GM21723 (cell line): ENCODE data around the gene CEACAM8.
"Not testable (repeated sequence)": the region's sequence is repeated elsewhere in the genome, so short reads cannot be mapped to it uniquely, and the experiment has no call there.

Source experiments
- ATAC-seq: cut with Tn5 transposase; IDR thresholded peaks from one replicate; pipeline ENCODE4 v1.9.1; 2021; ENCODE audit warnings: mild to moderate bottlenecking, moderate library complexity; ENCODE audit not compliant: unreplicated experiment

The CEACAM8 gene

DNA sequence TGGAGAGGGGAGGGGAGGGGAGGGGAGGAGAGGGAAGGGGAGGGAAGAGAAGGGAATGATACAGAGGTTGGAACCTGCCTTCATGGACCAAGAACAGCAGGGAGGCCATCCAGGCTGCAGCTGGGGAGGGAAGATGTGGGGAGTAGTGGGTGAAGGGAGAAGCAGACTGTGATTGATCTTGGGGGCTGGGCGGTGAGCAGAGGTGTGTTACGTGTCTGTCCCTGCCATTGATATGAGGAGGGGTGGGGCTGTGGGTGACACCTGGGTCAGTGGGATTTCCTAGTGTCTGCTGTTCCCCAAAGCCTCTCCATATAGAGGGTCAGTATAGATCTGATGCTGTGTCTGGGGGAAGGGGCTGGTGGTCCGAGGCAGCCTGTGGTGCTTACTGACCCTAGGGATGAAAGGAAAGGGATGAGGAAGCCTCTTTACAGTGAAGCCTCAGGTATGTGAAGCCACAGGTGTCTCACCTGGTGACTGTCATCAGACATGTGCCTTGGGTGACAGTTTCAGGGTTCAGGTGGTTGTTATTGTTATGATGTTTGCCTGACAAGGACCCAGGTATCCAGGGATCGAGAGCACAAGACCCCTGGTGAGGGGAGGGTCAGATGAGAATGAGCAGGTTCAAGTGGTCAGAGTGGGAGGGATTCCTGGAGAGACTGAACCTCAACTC lies 47.8 kb downstream of the CEACAM8 start:
- no peak for ATAC-seq

- no peak for ATAC-seq
Observed at GRCh38 chr19:42544146-42544545, 50.6 kb downstream of the CEACAM8 start.

GRCh38 chr19:42542791-42543190 lies 51.9 kb downstream of the CEACAM8 start:
- no peak for ATAC-seq

DNA sequence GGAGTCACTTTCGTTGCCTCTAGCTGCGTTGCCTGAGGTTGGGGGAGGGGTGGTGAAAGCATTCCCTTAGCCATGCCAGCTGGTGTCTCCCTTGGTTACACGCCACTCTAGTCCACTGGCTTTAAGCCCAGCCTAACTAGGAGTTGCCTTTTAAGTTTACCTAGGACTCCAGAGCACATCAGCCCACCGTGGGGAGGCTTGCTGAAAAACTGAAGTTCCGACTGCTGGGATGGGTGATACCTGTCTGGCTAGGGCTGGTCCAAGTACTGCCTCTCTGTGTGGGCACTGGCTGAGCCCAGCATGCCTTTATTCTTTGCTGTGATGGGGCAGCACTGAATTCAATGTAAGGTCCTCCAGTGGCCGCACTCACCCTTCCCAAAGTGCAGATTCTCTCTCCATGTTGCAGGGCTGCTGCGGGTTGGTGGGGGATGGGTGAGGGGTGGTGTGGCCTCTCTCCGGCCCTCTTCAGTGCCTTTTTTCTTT lies 54.6 kb downstream of the CEACAM8 start:
- ATAC-seq = no peak

- ATAC-seq = no peak
Observed at GRCh38 chr19:42538841-42539709, 55.6 kb downstream of the CEACAM8 start.

GRCh38 chr19:42535276-42535675 lies 59.4 kb downstream of the CEACAM8 start:
- ATAC-seq = not testable (repeated sequence)

DNA sequence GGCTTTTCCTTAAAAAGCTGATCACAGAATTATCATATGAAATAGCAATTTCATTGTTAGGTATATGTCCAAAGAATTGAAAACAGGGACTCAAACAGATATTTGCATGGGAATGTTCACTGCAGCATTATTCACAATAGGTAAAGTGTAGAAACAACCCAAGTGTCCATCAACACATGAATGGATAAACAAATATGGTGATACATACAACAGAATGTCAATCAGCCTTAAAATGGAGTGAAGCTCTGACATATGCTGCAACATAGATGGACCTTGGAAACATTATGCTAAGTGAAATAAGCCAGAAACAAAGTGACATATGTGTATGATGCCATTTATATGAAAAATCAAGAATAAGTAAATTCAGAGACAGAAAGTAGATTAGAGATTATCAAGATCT lies 60.3 kb downstream of the CEACAM8 start:
- ATAC-seq = no peak

- ATAC-seq = no peak
Observed at GRCh38 chr19:42532891-42533290, 61.8 kb downstream of the CEACAM8 start.

DNA sequence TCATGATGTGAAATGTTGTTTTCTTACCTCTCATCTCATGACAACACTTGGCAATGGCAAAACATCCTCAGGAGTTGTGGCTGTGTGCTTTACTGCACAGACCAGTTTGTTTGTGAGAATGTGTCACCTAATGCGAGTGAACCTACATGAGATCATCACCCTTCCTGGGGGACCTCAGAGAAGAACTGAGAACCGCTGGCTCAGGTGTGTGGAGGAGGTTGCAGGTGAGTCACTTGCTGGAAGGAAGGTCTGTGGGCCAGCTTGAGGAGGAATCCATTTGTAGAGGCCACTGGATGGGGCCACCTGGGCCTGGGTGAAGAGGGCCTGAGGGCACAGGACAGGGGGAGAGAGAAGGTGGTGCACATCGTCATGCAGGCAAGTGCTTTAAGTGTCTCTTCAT lies 63.4 kb downstream of the CEACAM8 start:
- ATAC-seq = no peak
